HG03135 (cell line): ENCODE data around the gene TSSC4.

Experiments
- ATAC-seq: cut with Tn5 transposase; IDR thresholded peaks from one replicate; pipeline ENCODE4 v1.9.1; 2021; ENCODE audit warnings: mild to moderate bottlenecking, moderate library complexity; ENCODE audit not compliant: unreplicated experiment

TSSC4 gene

GRCh38 chr11:2415601-2416380 lies 15.2 kb downstream of the TSSC4 start:
- ATAC-seq: no peak

- no peak for ATAC-seq
These were observed 16.2 kb downstream of the TSSC4 start for GRCh38 chr11:2416765-2417164.

- ATAC-seq: no peak
These were observed 17.5 kb downstream of the TSSC4 start for GRCh38 chr11:2417856-2418692.

GRCh38 chr11:2418693-2419360 lies 18.3 kb downstream of the TSSC4 start:
- ATAC-seq: no peak

- ATAC-seq: no peak
These were observed 19.3 kb downstream of the TSSC4 start for GRCh38 chr11:2419638-2420501.

GRCh38 chr11:2420502-2421225 lies 20.1 kb downstream of the TSSC4 start:
- no peak for ATAC-seq

- ATAC-seq: no peak
These were observed 20.9 kb downstream of the TSSC4 start for GRCh38 chr11:2421226-2421994.

GRCh38 chr11:2421996-2422395 lies 21.4 kb downstream of the TSSC4 start:
- ATAC-seq: no peak

- ATAC-seq: no peak
These were observed 22.1 kb downstream of the TSSC4 start for GRCh38 chr11:2422461-2423156.

- no peak for ATAC-seq
These were observed 22.8 kb downstream of the TSSC4 start for GRCh38 chr11:2423157-2424025.

GRCh38 chr11:2424811-2425495 lies 24.4 kb downstream of the TSSC4 start:
- no peak for ATAC-seq

- ATAC-seq: no peak
These were observed 25.0 kb downstream of the TSSC4 start for GRCh38 chr11:2425506-2425905.

- no peak for ATAC-seq
These were observed 25.7 kb downstream of the TSSC4 start for GRCh38 chr11:2426221-2426620.

- no peak for ATAC-seq
These were observed 26.4 kb downstream of the TSSC4 start for GRCh38 chr11:2426826-2427521.

- no peak for ATAC-seq
These were observed 27.3 kb downstream of the TSSC4 start for GRCh38 chr11:2427721-2428321.

- ATAC-seq: no peak
These were observed 27.8 kb downstream of the TSSC4 start for GRCh38 chr11:2428322-2428795.
